K562 (cell line): Measurements from ENCODE around the gene NDUFS6. TPM values are rescaled to one million over a fixed set of nuclear protein-coding genes. Genes with fewer than 3 reads are reported as not detected.
A peak's percentile ranks its signal among the peaks of the same experiment; 100 is the strongest.

ENCODE experiments used
- ARID3B ChIP-seq: fragments of 250-450 bp; sonication (Bioruptor Pico); IDR thresholded peaks from 2 replicates; pipeline ENCODE4 v1.4.0; 2020; ENCODE audit warnings: borderline replicate concordance
- CBFA2T2 ChIP-seq: fragments of 450-650 bp; conservative IDR thresholded peaks from 2 replicates; pipeline ENCODE4 v1.6.1; 2017; ENCODE audit warnings: mild to moderate bottlenecking
- E2F4 ChIP-seq: sonication (generic); formaldehyde crosslinking; IDR thresholded peaks from 2 replicates; pipeline ENCODE4 v1.8.0; 2022; ENCODE audit warnings: mild to moderate bottlenecking, low read depth, missing genetic modification reagents
- EHMT2 ChIP-seq: fragments of 450-650 bp; IDR thresholded peaks from 2 replicates; pipeline ENCODE4 v1.6.1; 2018; ENCODE audit warnings: antibody characterized with exemption
- EP300 ChIP-seq: IDR thresholded peaks from 2 replicates; pipeline ENCODE4 v1.6.1; 2012; ENCODE audit warnings: low read length, improper control_type of control experiment
- FOXJ3 ChIP-seq: sonication (generic); formaldehyde crosslinking; IDR thresholded peaks from 2 replicates; pipeline ENCODE4 v1.4.0; 2020; ENCODE audit warnings: mild to moderate bottlenecking, missing genetic modification reagents
- FOXP4 ChIP-seq: sonication (generic); formaldehyde crosslinking; IDR thresholded peaks from 2 replicates; pipeline ENCODE4 v1.8.0; 2022; ENCODE audit warnings: mild to moderate bottlenecking, missing genetic modification reagents, borderline replicate concordance
- HINFP ChIP-seq: fragments of 450-650 bp; conservative IDR thresholded peaks from 2 replicates; pipeline ENCODE4 v1.6.1; 2016; ENCODE audit warnings: missing genetic modification characterization, low read depth, mild to moderate bottlenecking, control low read depth, missing compliant biosample characterization
- JUND ChIP-seq, 2 experiments: IDR thresholded peaks; 2 replicates in 1 of 2; 3 replicates in 1 of 2; pipeline ENCODE4 v1.6.1; 2011; ENCODE audit warnings: borderline replicate concordance in 2 of 2, low read depth in 2 of 2, low read length in 2 of 2, improper control_type of control experiment in 1 of 2, missing biosample characterization in 1 of 2, missing genetic modification characterization in 1 of 2, missing genetic modification reagents in 1 of 2
- KLF10 ChIP-seq: fragments of 250-450 bp; sonication (Bioruptor Pico); IDR thresholded peaks from 2 replicates; pipeline ENCODE4 v1.6.1; 2021; ENCODE audit warnings: matching md5 sums
- MCM3 ChIP-seq: fragments of 450-650 bp; IDR thresholded peaks from 2 replicates; pipeline ENCODE4 v1.6.1; 2016
- NFRKB ChIP-seq: fragments of 450-650 bp; IDR thresholded peaks from 2 replicates; pipeline ENCODE4 v1.6.1; 2016; ENCODE audit warnings: low read depth
- NR2F6 ChIP-seq: fragments of 450-650 bp; formaldehyde crosslinking; IDR thresholded peaks from 2 replicates; pipeline ENCODE4 v1.4.0; 2020; ENCODE audit warnings: mild to moderate bottlenecking
- PCBP1 ChIP-seq: fragments of 200-400 bp; formaldehyde crosslinking; IDR thresholded peaks from 2 replicates; pipeline ENCODE4 v1.6.1; 2018; ENCODE audit warnings: mild to moderate bottlenecking, low read depth, low read length; ENCODE audit not compliant: poor library complexity, severe bottlenecking
- RBM39 ChIP-seq: fragments of 200-400 bp; formaldehyde crosslinking; optimal IDR thresholded peaks from 2 replicates; pipeline ENCODE3; 2018; ENCODE audit warnings: low read depth, low read length
- SMAD1 ChIP-seq: fragments of 150-350 bp; IDR thresholded peaks from 2 replicates; pipeline ENCODE4 v1.6.1; 2014; ENCODE audit warnings: low read length, low read depth; ENCODE audit not compliant: partially characterized antibody
- TAF9B ChIP-seq: fragments of 450-650 bp; IDR thresholded peaks from 2 replicates; pipeline ENCODE4 v1.6.1; 2018; ENCODE audit warnings: mild to moderate bottlenecking; ENCODE audit not compliant: partially characterized antibody
- XRCC3 ChIP-seq: fragments of 450-650 bp; IDR thresholded peaks from 2 replicates; pipeline ENCODE4 v1.6.1; 2017; ENCODE audit warnings: mild to moderate bottlenecking, moderate library complexity
- ZC3H11A ChIP-seq: IDR thresholded peaks from 2 replicates; pipeline ENCODE4 v1.6.1; 2012; ENCODE audit warnings: low read depth, low read length, improper control_type of control experiment
- ZNF41 ChIP-seq: fragments of 250-450 bp; sonication (Bioruptor Pico); conservative IDR thresholded peaks from 2 replicates; pipeline ENCODE4 v1.4.0; 2020; ENCODE audit warnings: mild to moderate bottlenecking
- ZNF511 ChIP-seq: sonication (generic); formaldehyde crosslinking; IDR thresholded peaks from 2 replicates; pipeline ENCODE4 v1.8.0; 2022; ENCODE audit warnings: mild to moderate bottlenecking, missing genetic modification reagents
- ZNF583 ChIP-seq: fragments of 250-450 bp; sonication (Bioruptor Pico); IDR thresholded peaks from 2 replicates; pipeline ENCODE4 v1.4.0; 2020
- polyA plus RNA-seq, 8 experiments: library from polyadenylated mRNA; depleted of rRNA in 4 of 8; stranded (reverse) in 5 of 8; unstranded in 3 of 8; fragments of >200 nt; fragmentation: Nextera tagmentation in 2 of 8; fragmentation: Illumina TruSeq in 1 of 8; extraction: Ambion mirVana in 2 of 8; extraction: Trizol in 1 of 8; gene quantifications; 2 replicates each; pipeline versions ENCODE4 v1.2.1 to v1.2.3, GENCODE V29; 2011 to 2014; ENCODE audit warnings: inconsistent platforms in 1 of 8, missing spikeins in 1 of 8
- total RNA-seq, 7 experiments: library from RNA; depleted of rRNA in 6 of 7; stranded (reverse); fragments of >200 nt in 6 of 7; fragmentation: Illumina TruSeq in 2 of 7; extraction: Trizol in 2 of 7; gene quantifications; 2 replicates each; pipeline versions ENCODE4 v1.2.1 to v1.2.3, GENCODE V29; 2011 to 2021; ENCODE audit warnings: low replicate concordance in 1 of 7

Gene NDUFS6
- total and polyA plus RNA-seq, 9 of the 15 experiments (the other 6 are each of a cell fraction or from before 2014, with no cell fraction given) = 36.1 to 291 (median 77.0) TPM

GRCh38 chr5:1801222-1801966 is at the start of gene NDUFS6 (continued):
- TF ChIP-seq TAF9B (peak; percentile 95), CBFA2T2 (no peak), RBM39 (no peak), EP300 (no peak), NFRKB (peak; percentile 89), SMAD1 (no peak), EHMT2 (no peak), JUND (IDR thresholded peaks at IDR 0.05; ENCODE audit: borderline replicate concordance, low read depth, low read length) (peak; percentile 56; the same call in 1 of the 2 replicates), JUND (tag; IDR thresholded peaks at IDR 0.05; ENCODE audit: borderline replicate concordance, low read depth, low read length) (no peak), ZNF511 (CRISPR knock-in tag) (peak; percentile 56; the same call in 1 of the 2 replicates), FOXP4 (no peak; the same call in 1 of the 2 replicates), XRCC3 (no peak), FOXJ3 (no peak), ARID3B (no peak), MCM3 (no peak), PCBP1 (peak; percentile 70), NR2F6 (CRISPR knock-in tag) (peak; percentile 96), ZNF583 (0 out of 2 replicates have a peak, but pooled peaks have one; percentile 10), KLF10 (CRISPR knock-in tag) (no peak), ZC3H11A (no peak; the same call in 1 of the 2 replicates), ZNF41 (CRISPR knock-in tag) (no peak), HINFP (tag) (no peak), E2F4 (CRISPR knock-in tag) (peak; percentile 71; the same call in 1 of the 2 replicates)
